Esophagus muscularis mucosa (tissue), 4 donors: Measurements from ENCODE around the gene PCYOX1L. TPM values are rescaled to one million over a fixed set of nuclear protein-coding genes. Genes with fewer than 3 reads are reported as not detected.
A peak's percentile ranks its signal among the peaks of the same experiment; 100 is the strongest.
"Not testable (repeated sequence)": the region's sequence is repeated elsewhere in the genome, so short reads cannot be mapped to it uniquely, and the experiment has no call there.

ENCODE experiments used
- DNase-seq: peaks from one replicate; pipeline ENCODE4 v3.0.0-alpha.2; 2017; ENCODE audit errors: extremely low spot score
- H3K27ac ChIP-seq, 4 donors: fragments of 200-600 bp; sonication (generic); replicated peaks in 1 of 4; 1 replicate in 3 of 4; 2 replicates in 1 of 4; pipeline ENCODE4 v1.5.1; 2016 to 2019; ENCODE audit warnings: mild to moderate bottlenecking in 1 of 4
- H3K27me3 ChIP-seq, 4 donors: fragments of 200-600 bp; sonication (generic); one replicate each; pipeline versions ENCODE4 v1.5.1 to v1.6.0; 2016 to 2019
- H3K36me3 ChIP-seq, 4 donors: fragments of 200-600 bp; sonication (generic); one replicate each; pipeline ENCODE4 v1.5.1; 2016 to 2019
- H3K4me1 ChIP-seq, 4 donors: fragments of 200-600 bp; sonication (generic); one replicate each; pipeline ENCODE4 v1.5.1; 2016 to 2019
- H3K4me3 ChIP-seq, 4 donors: fragments of 200-600 bp; sonication (generic); 1 replicate in 2 of 4; 2 replicates in 2 of 4; pipeline ENCODE4 v1.5.1; 2016 to 2019; ENCODE audit warnings: mild to moderate bottlenecking in 4 of 4, moderate library complexity in 1 of 4
- H3K9me3 ChIP-seq, 4 donors: fragments of 200-600 bp; sonication (generic); 1 replicate in 3 of 4; 2 replicates in 1 of 4; pipeline ENCODE4 v1.5.1; 2016 to 2019
- EP300 ChIP-seq: sonication (generic); formaldehyde crosslinking; IDR thresholded peaks from one replicate; pipeline ENCODE4 v1.6.1; 2017; ENCODE audit warnings: antibody characterized with exemption
- POLR2A ChIP-seq: fragments of 450-650 bp; IDR thresholded peaks from one replicate; pipeline ENCODE4 v1.6.1; 2017; ENCODE audit warnings: antibody characterized with exemption, moderate library complexity, mild to moderate bottlenecking, low read depth
- POLR2AphosphoS5 ChIP-seq, 2 donors: sonication (generic); formaldehyde crosslinking; IDR thresholded peaks; one replicate each; pipeline ENCODE4 v1.6.1; 2017; ENCODE audit warnings: antibody characterized with exemption in 2 of 2
- WGBS: methylation state at CpG from one replicate; pipeline ENCODE4 v1.1.5; 2018; 5-methylcytosine and 5-hydroxymethylcytosine counted together
- intact Hi-C: fragments of 100-400 bp; cut with DNase I; formaldehyde crosslinking; loops from one replicate; pipeline ENCODE4 v1.15.1; 2023
- total RNA-seq, 4 donors: library from RNA; depleted of rRNA; stranded (reverse); fragments of >200 nt; gene quantifications; one replicate each; pipeline versions ENCODE4 v1.1.0 to v1.2.1, GENCODE V29; 2016
- TF ChIP-seq, protein P1 (sequence below), 3 experiments: fragments of 200-600 bp in 2 of 3; fragments of 450-650 bp in 1 of 3; sonication (generic) in 2 of 3; IDR thresholded peaks; one replicate each; pipeline ENCODE4 v1.5.1; 2017 to 2019; ENCODE audit warnings: antibody characterized with exemption in 3 of 3, mild to moderate bottlenecking in 2 of 3, moderate library complexity in 1 of 3

Gene PCYOX1L
- total RNA-seq, 4 donors from 2014 or later = 4.0 to 5.8 (median 4.7) TPM

GRCh38 chr5:149387982-149388381 is 30.1 kb downstream of the PCYOX1L start:
- no peak for DNase-seq
- peak in 1 of 2 donors; percentile 40 for TF ChIP-seq POLR2AphosphoS5 (IDR thresholded peaks at IDR 0.05)
- no peak for TF ChIP-seq POLR2A
- TF ChIP-seq EP300 = no peak
- Histone ChIP-seq H3K4me1 (peaks cover 64 to 100% (median 94%) of the 10 kb centered on the region in 4 donors), H3K9me3 (no peaks in the 10 kb centered on the region), H3K4me3 (peak overlapping the region in 3 of 4 donors; percentile 0 to 19 (median 3)), H3K27me3 (no peaks in the 10 kb centered on the region), H3K27ac (peak overlapping the region; percentile 92 to 97 (median 96)), H3K36me3 (no peaks in the 10 kb centered on the region)
- intact Hi-C loops = loop anchor here (2.0 kb wide), 1 partner anchor 17 kb away; no protein-coding TSS in a partner anchor
- 45% methylated on average over 1 of the region's 1 CpG for WGBS

- H3K27me3 ChIP-seq = no peaks in the 10 kb centered on the region
- peak overlapping the region; percentile 92 to 97 (median 96) for H3K27ac ChIP-seq
- no peaks in the 10 kb centered on the region for H3K9me3 ChIP-seq
- no peaks in the 10 kb centered on the region for H3K36me3 ChIP-seq
- H3K4me3 ChIP-seq = no peak overlapping the region
- DNase-seq = no peak
- peaks cover 59 to 94% (median 90%) of the 10 kb centered on the region in 4 donors for H3K4me1 ChIP-seq
- TF ChIP-seq POLR2AphosphoS5 (IDR thresholded peaks at IDR 0.05) (no peak), POLR2A (no peak), EP300 (no peak)
- intact Hi-C loops = no loop called here
- WGBS = 72% methylated on average over 7 of the region's 7 CpGs
Measured at GRCh38 chr5:149388498-149389190, 30.8 kb downstream of the PCYOX1L start.

DNA sequence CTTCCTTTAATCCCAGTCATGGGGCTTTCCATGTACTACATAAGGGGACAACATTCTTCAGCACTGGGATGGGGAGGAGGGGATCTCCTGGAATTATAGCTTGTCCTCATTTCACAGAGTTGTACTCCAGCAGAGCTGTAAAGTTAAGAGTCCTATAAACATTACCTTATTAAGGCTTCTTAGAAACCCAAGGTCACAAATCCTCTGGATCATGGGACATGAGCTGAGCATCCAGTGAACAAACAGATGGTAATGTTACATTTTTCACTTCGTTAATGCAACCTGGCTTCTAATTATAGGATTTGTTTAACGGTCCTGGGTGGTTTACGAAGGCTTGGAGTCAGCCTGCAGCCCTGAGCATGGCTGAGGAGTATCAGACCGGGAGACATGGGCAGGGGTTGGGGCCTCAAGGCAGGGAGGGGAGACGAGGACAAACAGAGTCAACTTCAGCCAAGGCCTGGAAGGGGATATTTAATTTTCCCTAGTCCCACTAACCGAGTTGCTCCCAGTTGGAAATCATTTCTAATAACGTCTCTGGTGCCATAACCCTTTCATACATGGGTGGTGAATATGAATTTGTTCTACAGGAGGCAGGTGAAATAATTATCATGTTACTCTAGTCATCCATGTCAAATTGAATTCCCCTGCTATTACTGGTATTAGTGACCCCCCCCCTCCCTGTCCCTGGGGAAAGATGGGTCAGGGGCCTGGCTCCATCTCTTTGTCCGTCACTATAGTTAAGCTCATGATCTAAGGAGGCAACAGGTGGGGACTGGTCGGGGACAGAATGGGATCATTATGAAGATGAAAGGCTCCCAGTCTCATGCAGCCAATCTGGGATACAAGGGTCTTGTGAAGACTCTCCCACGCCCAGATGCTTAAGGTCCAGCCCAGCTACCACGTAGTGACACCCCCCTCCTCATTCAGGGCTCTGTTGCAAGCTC is 32.0 kb downstream of the PCYOX1L start:
- Histone ChIP-seq H3K9me3 (no peaks in the 10 kb centered on the region), H3K27me3 (no peaks in the 10 kb centered on the region), H3K4me1 (peaks cover 47 to 82% (median 78%) of the 10 kb centered on the region in 4 donors), H3K36me3 (no peaks in the 10 kb centered on the region), H3K27ac (peak overlapping the region; percentile 92 to 97 (median 96)), H3K4me3 (peak overlapping the region in 2 of 4 donors; percentile 9 to 18)
- DNase-seq = no peak
- TF ChIP-seq, protein P1, sequence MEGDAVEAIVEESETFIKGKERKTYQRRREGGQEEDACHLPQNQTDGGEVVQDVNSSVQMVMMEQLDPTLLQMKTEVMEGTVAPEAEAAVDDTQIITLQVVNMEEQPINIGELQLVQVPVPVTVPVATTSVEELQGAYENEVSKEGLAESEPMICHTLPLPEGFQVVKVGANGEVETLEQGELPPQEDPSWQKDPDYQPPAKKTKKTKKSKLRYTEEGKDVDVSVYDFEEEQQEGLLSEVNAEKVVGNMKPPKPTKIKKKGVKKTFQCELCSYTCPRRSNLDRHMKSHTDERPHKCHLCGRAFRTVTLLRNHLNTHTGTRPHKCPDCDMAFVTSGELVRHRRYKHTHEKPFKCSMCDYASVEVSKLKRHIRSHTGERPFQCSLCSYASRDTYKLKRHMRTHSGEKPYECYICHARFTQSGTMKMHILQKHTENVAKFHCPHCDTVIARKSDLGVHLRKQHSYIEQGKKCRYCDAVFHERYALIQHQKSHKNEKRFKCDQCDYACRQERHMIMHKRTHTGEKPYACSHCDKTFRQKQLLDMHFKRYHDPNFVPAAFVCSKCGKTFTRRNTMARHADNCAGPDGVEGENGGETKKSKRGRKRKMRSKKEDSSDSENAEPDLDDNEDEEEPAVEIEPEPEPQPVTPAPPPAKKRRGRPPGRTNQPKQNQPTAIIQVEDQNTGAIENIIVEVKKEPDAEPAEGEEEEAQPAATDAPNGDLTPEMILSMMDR (IDR thresholded peaks at IDR 0.05) = no peak
- TF ChIP-seq POLR2AphosphoS5 (IDR thresholded peaks at IDR 0.05) = peak in 1 of 2 donors; percentile 84
- no peak for TF ChIP-seq POLR2A
- TF ChIP-seq EP300 = peak; percentile 89
- intact Hi-C loops = no loop called here
- 41% methylated on average over 10 of the region's 11 CpGs for WGBS

DNA sequence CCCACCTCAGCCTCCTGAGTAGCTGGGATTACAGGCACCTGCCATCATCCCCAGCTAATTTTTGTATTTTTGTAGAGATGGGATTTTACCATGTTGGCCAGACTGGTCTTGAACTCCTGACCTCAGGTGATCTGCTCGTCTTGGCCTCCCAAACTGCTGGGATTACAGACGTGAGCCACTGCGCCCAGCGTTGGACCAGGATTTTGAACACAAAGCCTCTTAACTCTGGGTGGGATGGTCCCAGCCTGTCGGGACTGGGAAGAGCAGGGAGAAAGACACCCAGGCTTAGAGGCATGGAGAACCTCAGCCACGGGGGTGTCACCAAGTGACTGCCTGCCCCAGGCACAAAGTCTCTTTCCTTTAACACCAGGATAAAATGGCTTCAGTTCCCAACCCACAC is 33.2 kb downstream of the PCYOX1L start:
- H3K9me3 ChIP-seq, H3K4me3 ChIP-seq, H3K27me3 ChIP-seq, DNase-seq, H3K36me3 ChIP-seq, intact Hi-C loops: not testable (repeated sequence)
- Histone ChIP-seq H3K27ac (peak overlapping the region; percentile 92 to 97 (median 96)), H3K4me1 (peaks cover 37 to 70% (median 67%) of the 10 kb centered on the region in 4 donors)
- 78% methylated on average over 6 of the region's 6 CpGs for WGBS

DNA sequence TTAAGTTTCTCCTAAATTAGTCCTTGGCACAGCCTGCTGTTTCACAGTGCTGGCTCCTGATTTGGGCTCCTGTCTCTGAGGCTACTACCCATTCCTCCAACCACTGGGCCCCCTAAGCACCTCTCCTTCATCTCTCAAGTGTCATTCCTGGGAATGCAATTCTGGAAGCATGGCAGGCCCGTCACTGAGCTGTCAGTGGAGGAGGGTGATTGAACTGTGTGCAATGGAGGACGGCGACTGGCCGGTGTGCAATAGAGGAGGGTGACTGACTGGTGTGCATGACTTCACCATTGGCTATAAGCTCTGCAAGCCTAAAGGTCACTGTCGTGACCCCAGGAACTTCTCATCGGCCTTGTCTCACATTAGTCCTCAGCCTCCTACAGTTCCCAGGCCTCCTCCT is 33.7 kb downstream of the PCYOX1L start:
- Histone ChIP-seq H3K36me3 (no peaks in the 10 kb centered on the region), H3K9me3 (no peaks in the 10 kb centered on the region), H3K27me3 (no peaks in the 10 kb centered on the region), H3K4me3 (no peak overlapping the region), H3K4me1 (peaks cover 33 to 65% (median 63%) of the 10 kb centered on the region in 4 donors), H3K27ac (peak overlapping the region; percentile 92 to 97 (median 96))
- no peak for DNase-seq
- TF ChIP-seq POLR2A (no peak), EP300 (no peak), POLR2AphosphoS5 (IDR thresholded peaks at IDR 0.05) (no peak)
- TF ChIP-seq, protein P1 (IDR thresholded peaks at IDR 0.05) = no peak
- WGBS = 75% methylated on average over 3 of the region's 6 CpGs
- intact Hi-C loops = no loop called here

GRCh38 chr5:149392718-149393117 is 34.9 kb downstream of the PCYOX1L start:
- Histone ChIP-seq H3K27me3 (no peaks in the 10 kb centered on the region), H3K27ac (peak overlapping the region; percentile 92 to 97 (median 96)), H3K9me3 (no peaks in the 10 kb centered on the region), H3K36me3 (no peaks in the 10 kb centered on the region), H3K4me1 (peaks cover 21 to 53% (median 51%) of the 10 kb centered on the region in 4 donors), H3K4me3 (no peak overlapping the region)
- DNase-seq = no peak
- WGBS = 82% methylated on average over 19 of the region's 19 CpGs
- TF ChIP-seq POLR2A (no peak), EP300 (no peak), POLR2AphosphoS5 (IDR thresholded peaks at IDR 0.05) (peak in 1 of 2 donors; percentile 13)
- TF ChIP-seq, protein P1 (IDR thresholded peaks at IDR 0.05) = no peak
- intact Hi-C loops = no loop called here

- H3K36me3 ChIP-seq, intact Hi-C loops: not testable (repeated sequence)
Measured at GRCh38 chr5:149394996-149395395, 37.1 kb downstream of the PCYOX1L start.

More at GRCh38 chr5:149394996-149395395, 37.1 kb downstream of the PCYOX1L start:
- not testable (repeated sequence) for H3K9me3 ChIP-seq, H3K27me3 ChIP-seq, H3K27ac ChIP-seq, DNase-seq, H3K4me3 ChIP-seq
- H3K4me1 ChIP-seq = peaks cover 3 to 37% (median 35%) of the 10 kb centered on the region in 4 donors
